ENCODE data around the gene TCN2. TPM values are rescaled to one million over a fixed set of nuclear protein-coding genes. Genes with fewer than 3 reads are reported as not detected.
"Not testable (repeated sequence)": the region's sequence is repeated elsewhere in the genome, so short reads cannot be mapped to it uniquely, and the experiment has no call there.

Gene TCN2
- total RNA-seq, 1 donor from 2014 or later, result 4.1 TPM

DNA sequence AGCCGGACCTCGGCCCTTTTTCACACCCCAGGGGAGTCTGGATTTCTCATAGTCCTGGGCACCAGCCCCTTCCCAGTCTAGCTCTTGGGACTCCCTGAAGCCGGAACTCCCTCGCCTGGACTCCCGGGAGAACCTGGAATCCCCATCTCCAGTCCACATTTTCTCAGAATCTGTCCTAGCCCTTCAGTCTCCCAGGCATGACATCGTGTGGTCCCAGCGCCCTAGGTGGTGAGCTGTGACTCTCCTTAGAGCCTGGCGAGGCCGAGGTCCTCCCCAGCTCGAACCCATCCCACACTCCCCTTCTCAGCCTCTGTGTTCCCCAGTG is 61.4 kb downstream of the TCN2 start:
- Mint-ChIP-seq H3K4me1 (ENCODE audit: low read depth, unreplicated experiment) (peaks cover 12% of the 10 kb centered on the region), H3K9me3 (ENCODE audit: unreplicated experiment) (no peaks in the 10 kb centered on the region), H3K36me3 (ENCODE audit: unreplicated experiment) (no peaks in the 10 kb centered on the region), H3K27ac (ENCODE audit: unreplicated experiment) (peak overlapping the region; percentile 48), H3K27me3 (ENCODE audit: unreplicated experiment) (peaks cover 3% of the 10 kb centered on the region), H3K4me3 (ENCODE audit: unreplicated experiment) (peak overlapping the region; percentile 88)
- no peak for DNase-seq
- no peak for TF ChIP-seq CTCF (IDR thresholded peaks at IDR 0.05; ENCODE audit: partially characterized antibody, unreplicated experiment)

- Mint-ChIP-seq H3K36me3 (ENCODE audit: unreplicated experiment) (no peaks in the 10 kb centered on the region), H3K27ac (ENCODE audit: unreplicated experiment) (no peak overlapping the region), H3K27me3 (ENCODE audit: unreplicated experiment) (peaks cover 5% of the 10 kb centered on the region), H3K4me1 (ENCODE audit: low read depth, unreplicated experiment) (peaks cover 22% of the 10 kb centered on the region), H3K9me3 (ENCODE audit: unreplicated experiment) (no peaks in the 10 kb centered on the region), H3K4me3 (ENCODE audit: unreplicated experiment) (no peak overlapping the region)
- DNase-seq, result no peak
- no peak for TF ChIP-seq CTCF (IDR thresholded peaks at IDR 0.05; ENCODE audit: partially characterized antibody, unreplicated experiment)
Measured at GRCh38 chr22:30671071-30671470, 64.1 kb downstream of the TCN2 start.

DNA sequence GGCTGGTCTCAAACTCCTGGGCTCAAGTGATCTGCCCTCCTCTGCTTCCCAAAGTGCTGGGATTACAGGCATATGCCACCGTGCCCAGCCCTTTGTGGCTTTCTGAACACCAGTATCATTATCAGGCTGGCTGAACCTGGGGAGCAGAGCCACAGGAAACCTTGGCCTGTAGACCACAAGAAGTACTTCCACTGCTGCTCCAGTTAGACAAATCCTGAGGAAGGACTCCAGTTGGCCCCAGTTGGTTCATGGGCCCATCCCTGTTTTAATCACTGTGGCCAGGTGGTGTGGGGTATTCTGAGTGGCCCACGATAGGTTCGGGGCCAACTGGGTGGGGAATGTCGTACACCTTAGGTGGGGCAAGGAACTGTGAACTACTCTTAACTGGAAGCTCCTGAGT is 66.2 kb downstream of the TCN2 start:
- no peak for DNase-seq
- Mint-ChIP-seq H3K27ac (ENCODE audit: unreplicated experiment) (no peak overlapping the region), H3K4me3 (ENCODE audit: unreplicated experiment) (no peak overlapping the region), H3K9me3 (ENCODE audit: unreplicated experiment) (no peaks in the 10 kb centered on the region), H3K27me3 (ENCODE audit: unreplicated experiment) (peaks cover 7% of the 10 kb centered on the region), H3K4me1 (ENCODE audit: low read depth, unreplicated experiment) (peaks cover 29% of the 10 kb centered on the region), H3K36me3 (ENCODE audit: unreplicated experiment) (no peaks in the 10 kb centered on the region)
- TF ChIP-seq CTCF (IDR thresholded peaks at IDR 0.05; ENCODE audit: partially characterized antibody, unreplicated experiment), result no peak

DNA sequence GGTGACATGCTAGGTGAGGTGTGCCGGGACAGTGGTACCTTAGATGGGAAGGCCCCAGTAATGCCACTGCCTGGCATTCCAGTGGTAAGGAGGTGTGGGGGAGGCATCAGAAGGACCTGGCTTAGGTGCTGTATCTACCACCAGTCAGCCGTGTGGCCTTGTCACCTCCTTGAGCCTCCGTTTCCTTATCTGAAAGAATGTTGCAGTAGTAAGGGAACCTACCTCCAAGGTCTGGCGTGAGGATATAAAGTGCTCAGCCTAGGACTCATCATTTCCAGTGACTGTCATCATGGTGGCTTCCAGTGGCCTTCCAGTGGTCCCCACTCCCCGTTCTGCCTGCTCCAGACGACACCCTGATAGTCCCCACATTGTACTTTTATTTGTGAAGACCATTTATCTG is 67.5 kb downstream of the TCN2 start:
- H3K9me3 Mint-ChIP-seq (ENCODE audit: unreplicated experiment), result no peaks in the 10 kb centered on the region
- no peak for TF ChIP-seq CTCF (IDR thresholded peaks at IDR 0.05; ENCODE audit: partially characterized antibody, unreplicated experiment)
- peaks cover 5% of the 10 kb centered on the region for H3K27me3 Mint-ChIP-seq (ENCODE audit: unreplicated experiment)
- H3K4me1 Mint-ChIP-seq (ENCODE audit: low read depth, unreplicated experiment), result peaks cover 28% of the 10 kb centered on the region
- no peak for DNase-seq
- no peak overlapping the region for H3K27ac Mint-ChIP-seq (ENCODE audit: unreplicated experiment)
- no peaks in the 10 kb centered on the region for H3K36me3 Mint-ChIP-seq (ENCODE audit: unreplicated experiment)
- H3K4me3 Mint-ChIP-seq (ENCODE audit: unreplicated experiment), result no peak overlapping the region

DNA sequence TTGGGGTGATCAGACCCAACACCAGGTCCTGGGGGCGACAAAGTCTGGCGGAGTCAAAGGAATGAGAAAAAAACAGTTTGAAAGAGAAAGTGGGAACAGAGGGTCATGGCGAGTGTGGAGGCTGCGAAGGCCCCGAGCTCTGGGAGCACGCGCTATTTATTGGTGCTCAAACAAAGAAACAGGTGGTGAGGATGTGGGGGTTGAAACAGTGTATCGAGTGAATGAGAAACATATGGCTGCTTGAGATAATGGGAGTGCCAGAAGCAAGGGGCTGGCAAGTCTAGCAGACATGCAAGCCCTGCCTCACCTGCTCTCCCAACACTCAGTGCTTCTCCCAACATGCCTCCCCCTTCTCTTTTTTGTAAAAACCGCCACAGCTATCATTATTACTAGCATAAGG is 68.5 kb downstream of the TCN2 start:
- H3K9me3 Mint-ChIP-seq (ENCODE audit: unreplicated experiment), result no peaks in the 10 kb centered on the region
- H3K27ac Mint-ChIP-seq (ENCODE audit: unreplicated experiment), result peak overlapping the region; percentile 13
- H3K4me1 Mint-ChIP-seq (ENCODE audit: low read depth, unreplicated experiment), result peaks cover 28% of the 10 kb centered on the region
- TF ChIP-seq CTCF (IDR thresholded peaks at IDR 0.05; ENCODE audit: partially characterized antibody, unreplicated experiment), result no peak
- H3K36me3 Mint-ChIP-seq (ENCODE audit: unreplicated experiment), result no peaks in the 10 kb centered on the region
- peaks cover 5% of the 10 kb centered on the region for H3K27me3 Mint-ChIP-seq (ENCODE audit: unreplicated experiment)
- DNase-seq, result no peak
- no peak overlapping the region for H3K4me3 Mint-ChIP-seq (ENCODE audit: unreplicated experiment)

GRCh38 chr22:30676565-30676964 is 69.6 kb downstream of the TCN2 start:
- H3K27me3 Mint-ChIP-seq (ENCODE audit: unreplicated experiment); H3K36me3 Mint-ChIP-seq (ENCODE audit: unreplicated experiment); DNase-seq; H3K9me3 Mint-ChIP-seq (ENCODE audit: unreplicated experiment); H3K4me3 Mint-ChIP-seq (ENCODE audit: unreplicated experiment): not testable (repeated sequence)
- H3K4me1 Mint-ChIP-seq (ENCODE audit: low read depth, unreplicated experiment), result peaks cover 22% of the 10 kb centered on the region
- H3K27ac Mint-ChIP-seq (ENCODE audit: unreplicated experiment), result peak overlapping the region; percentile 87
